ENCODE data around the gene RCAN2.
A peak's percentile ranks its signal among the peaks of the same experiment; 100 is the strongest.

The RCAN2 gene

DNA sequence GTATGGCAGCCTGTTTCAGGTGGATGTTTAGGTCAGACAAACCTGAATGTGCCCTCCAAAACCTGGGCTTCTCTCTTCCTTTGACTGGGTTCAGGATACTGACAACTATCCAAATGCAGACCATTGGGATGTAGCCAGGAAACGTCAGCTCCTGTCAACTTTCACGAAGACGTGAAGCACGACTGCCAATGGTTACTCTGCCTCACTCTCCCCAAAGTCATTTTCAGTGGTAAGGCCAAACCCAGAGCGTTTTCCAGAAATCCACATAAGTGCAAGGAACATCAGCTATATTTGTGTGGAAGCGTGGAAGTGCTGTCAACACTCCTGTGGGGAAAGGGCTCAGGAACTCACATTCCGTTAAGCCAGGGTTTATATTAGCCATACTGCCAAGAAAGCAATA is 20.1 kb upstream of the RCAN2 start:
- Histone ChIP-seq H3K9ac (ENCODE audit: low read depth in 1 of 2, low read length in 2 of 2) (no peak overlapping the region), H3K27me3 (ENCODE audit: control insufficient read depth in 1 of 2, insufficient read depth in 2 of 2, low read length in 2 of 2) (no peaks in the 10 kb centered on the region), H3K27ac (ENCODE audit: low read depth, low read length) (peak overlapping the region; percentile 17)

DNA sequence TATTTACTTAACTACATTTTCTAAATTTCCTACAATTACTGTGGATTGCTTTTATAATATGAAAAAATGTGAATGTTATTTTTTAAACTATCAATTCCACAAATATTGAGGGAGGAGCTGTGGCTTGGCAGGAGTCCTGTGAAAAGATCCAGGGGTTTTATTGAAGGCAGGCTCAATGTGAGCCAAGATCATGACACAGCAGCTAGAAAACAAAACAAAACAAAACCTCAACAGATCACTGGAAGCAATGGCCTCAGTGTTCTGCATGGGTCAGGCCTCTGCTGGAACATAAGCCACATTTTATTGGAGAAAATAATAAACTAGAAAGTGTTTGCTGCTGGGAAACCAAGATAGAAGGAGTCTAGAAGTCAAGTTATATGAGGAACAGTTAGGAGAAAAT is 19.4 kb upstream of the RCAN2 start:
- H3K9me3 ChIP-seq (ENCODE audit: control insufficient read depth in 1 of 2, low read length in 2 of 2): no peaks in the 10 kb centered on the region
- H3K4me3 ChIP-seq (ENCODE audit: low read depth in 1 of 2, low read length in 2 of 2): no peak overlapping the region
- H3K4me1 ChIP-seq (ENCODE audit: control insufficient read depth in 1 of 2, insufficient read depth in 2 of 2, low read length in 2 of 2): peaks cover 11 to 20% of the 10 kb centered on the region in 2 donors
- no peaks in the 10 kb centered on the region for H3K36me3 ChIP-seq (ENCODE audit: control insufficient read depth in 1 of 2, insufficient read depth in 2 of 2, low read length in 2 of 2)
- no peak overlapping the region for H3K9ac ChIP-seq (ENCODE audit: low read depth in 1 of 2, low read length in 2 of 2)
- H3K27ac ChIP-seq (ENCODE audit: low read depth, low read length): no peak overlapping the region
- no peaks in the 10 kb centered on the region for H3K27me3 ChIP-seq (ENCODE audit: control insufficient read depth in 1 of 2, insufficient read depth in 2 of 2, low read length in 2 of 2)

More for the DNA sequence above, 20.1 kb upstream of the RCAN2 start:
- H3K9me3 ChIP-seq (ENCODE audit: control insufficient read depth in 1 of 2, low read length in 2 of 2): no peaks in the 10 kb centered on the region
- no peak overlapping the region for H3K4me3 ChIP-seq (ENCODE audit: low read depth in 1 of 2, low read length in 2 of 2)
- peaks cover 11 to 20% of the 10 kb centered on the region in 2 donors for H3K4me1 ChIP-seq (ENCODE audit: control insufficient read depth in 1 of 2, insufficient read depth in 2 of 2, low read length in 2 of 2)
- no peaks in the 10 kb centered on the region for H3K36me3 ChIP-seq (ENCODE audit: control insufficient read depth in 1 of 2, insufficient read depth in 2 of 2, low read length in 2 of 2)

DNA sequence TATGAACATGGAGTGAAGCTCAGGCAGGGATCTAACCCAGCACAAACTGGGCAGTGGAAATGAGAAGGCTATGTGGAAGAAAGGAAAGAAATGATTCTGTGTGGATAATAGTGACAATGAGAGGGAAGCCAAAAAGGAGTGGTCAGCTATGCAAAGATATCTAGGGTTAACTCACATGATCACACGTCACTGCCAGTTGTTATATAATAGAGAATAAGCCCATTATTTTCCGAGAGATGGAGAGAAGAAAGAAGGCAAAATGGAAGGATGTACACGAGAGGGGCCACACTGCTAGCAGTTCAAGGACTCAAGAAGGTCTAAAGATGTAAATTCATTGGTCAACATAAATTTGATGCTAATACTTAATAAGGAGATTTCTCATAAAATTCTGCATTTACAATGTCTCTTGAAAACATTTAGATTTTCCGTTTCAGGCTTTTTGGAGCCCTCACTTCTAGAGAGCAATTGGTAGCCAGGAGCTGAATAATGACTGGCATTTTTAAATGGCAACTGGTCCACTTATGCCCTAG is 18.8 kb upstream of the RCAN2 start:
- no peak overlapping the region for H3K9ac ChIP-seq (ENCODE audit: low read depth in 1 of 2, low read length in 2 of 2)
- H3K4me1 ChIP-seq (ENCODE audit: control insufficient read depth in 1 of 2, insufficient read depth in 2 of 2, low read length in 2 of 2): peaks cover 11 to 20% of the 10 kb centered on the region in 2 donors
- H3K9me3 ChIP-seq (ENCODE audit: control insufficient read depth in 1 of 2, low read length in 2 of 2): no peaks in the 10 kb centered on the region
- no peaks in the 10 kb centered on the region for H3K27me3 ChIP-seq (ENCODE audit: control insufficient read depth in 1 of 2, insufficient read depth in 2 of 2, low read length in 2 of 2)
- H3K27ac ChIP-seq (ENCODE audit: low read depth, low read length): no peak overlapping the region
- no peak overlapping the region for H3K4me3 ChIP-seq (ENCODE audit: low read depth in 1 of 2, low read length in 2 of 2)
- H3K36me3 ChIP-seq (ENCODE audit: control insufficient read depth in 1 of 2, insufficient read depth in 2 of 2, low read length in 2 of 2): no peaks in the 10 kb centered on the region

DNA sequence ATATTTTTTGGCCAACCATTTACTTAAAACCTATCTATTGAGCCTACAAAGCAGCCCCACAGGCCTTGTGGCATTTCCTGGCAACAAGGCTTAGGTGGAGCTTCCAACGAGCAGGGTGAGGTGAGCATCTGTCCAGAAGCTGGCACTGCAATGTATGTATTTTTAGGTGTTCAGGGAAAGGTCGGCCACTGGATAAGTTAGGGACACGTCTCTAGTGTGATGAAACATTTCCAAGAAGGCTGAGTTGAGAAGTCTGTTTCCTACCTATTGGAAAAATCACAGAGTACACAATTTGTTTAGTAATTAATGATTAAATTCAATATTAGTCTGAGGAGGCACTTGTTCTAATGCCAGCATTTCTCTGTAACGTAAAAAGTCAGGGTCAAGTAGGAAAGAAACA is 17.8 kb upstream of the RCAN2 start:
- Histone ChIP-seq H3K4me3 (ENCODE audit: low read depth in 1 of 2, low read length in 2 of 2) (no peak overlapping the region), H3K27me3 (ENCODE audit: control insufficient read depth in 1 of 2, insufficient read depth in 2 of 2, low read length in 2 of 2) (no peaks in the 10 kb centered on the region), H3K9ac (ENCODE audit: low read depth in 1 of 2, low read length in 2 of 2) (no peak overlapping the region), H3K27ac (ENCODE audit: low read depth, low read length) (no peak overlapping the region), H3K36me3 (ENCODE audit: control insufficient read depth in 1 of 2, insufficient read depth in 2 of 2, low read length in 2 of 2) (no peaks in the 10 kb centered on the region), H3K9me3 (ENCODE audit: control insufficient read depth in 1 of 2, low read length in 2 of 2) (no peaks in the 10 kb centered on the region), H3K4me1 (ENCODE audit: control insufficient read depth in 1 of 2, insufficient read depth in 2 of 2, low read length in 2 of 2) (peaks cover 11 to 24% of the 10 kb centered on the region in 2 donors)

DNA sequence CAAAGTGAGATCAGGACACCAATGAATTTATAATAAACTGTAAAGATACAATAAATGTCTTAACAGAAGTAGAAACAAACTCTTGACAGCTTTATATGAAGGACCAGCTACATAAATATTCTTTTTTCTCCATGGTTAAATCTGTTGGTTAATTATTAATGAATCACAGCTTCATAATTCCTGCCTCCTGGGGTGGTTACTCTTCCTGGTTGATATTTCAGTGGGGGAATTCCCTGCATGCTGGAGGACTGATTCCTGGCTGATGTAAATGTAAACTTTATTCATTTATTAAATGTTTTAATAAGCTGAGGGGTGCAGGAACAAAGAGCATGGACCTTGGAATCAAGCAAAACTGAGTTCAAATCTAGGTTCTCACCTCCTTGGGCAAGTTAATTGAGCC is 16.2 kb upstream of the RCAN2 start:
- Histone ChIP-seq H3K4me1 (ENCODE audit: control insufficient read depth in 1 of 2, insufficient read depth in 2 of 2, low read length in 2 of 2) (peaks cover 11 to 25% of the 10 kb centered on the region in 2 donors), H3K27me3 (ENCODE audit: control insufficient read depth in 1 of 2, insufficient read depth in 2 of 2, low read length in 2 of 2) (no peaks in the 10 kb centered on the region), H3K4me3 (ENCODE audit: low read depth in 1 of 2, low read length in 2 of 2) (no peak overlapping the region), H3K9me3 (ENCODE audit: control insufficient read depth in 1 of 2, low read length in 2 of 2) (no peaks in the 10 kb centered on the region), H3K27ac (ENCODE audit: low read depth, low read length) (no peak overlapping the region), H3K9ac (ENCODE audit: low read depth in 1 of 2, low read length in 2 of 2) (no peak overlapping the region), H3K36me3 (ENCODE audit: control insufficient read depth in 1 of 2, insufficient read depth in 2 of 2, low read length in 2 of 2) (no peaks in the 10 kb centered on the region)

DNA sequence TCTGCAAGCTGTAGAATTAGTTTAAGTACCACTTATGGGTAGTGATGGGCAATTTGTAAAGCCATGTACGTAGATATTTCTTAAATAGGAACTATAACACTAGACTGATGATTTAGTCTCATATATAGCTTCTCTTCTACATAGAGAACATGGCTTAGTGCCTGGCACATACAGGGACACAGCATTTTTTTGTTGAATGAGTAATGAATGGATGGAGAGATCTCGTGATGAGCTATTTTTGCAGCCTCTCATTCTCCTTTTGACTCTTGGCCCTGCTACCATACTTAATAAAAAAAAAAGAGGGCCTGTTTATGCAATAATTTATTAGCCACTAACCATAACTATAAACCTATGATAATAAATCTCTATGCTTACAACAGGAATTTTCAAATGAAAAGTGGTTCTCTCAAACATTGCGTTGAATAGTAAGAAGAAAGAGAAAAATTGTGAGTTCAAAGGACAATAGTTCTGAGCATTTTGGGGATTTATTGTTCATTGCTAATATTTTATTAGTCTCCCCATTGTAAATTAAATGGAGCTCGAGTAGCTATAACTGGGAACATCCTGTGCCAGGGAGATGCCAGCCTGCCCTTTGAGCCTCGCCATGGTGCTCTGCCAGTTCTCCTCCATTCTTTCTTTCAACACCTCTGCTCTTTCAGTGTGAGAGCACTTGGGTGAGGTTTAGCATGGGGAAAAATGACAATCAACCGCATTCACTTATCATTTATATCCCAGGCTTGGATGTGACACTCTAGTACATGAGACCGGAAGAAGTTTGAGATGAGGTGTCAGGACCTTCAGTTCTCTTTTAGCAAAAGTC is 14.7 kb upstream of the RCAN2 start:
- Histone ChIP-seq H3K9ac (ENCODE audit: low read depth in 1 of 2, low read length in 2 of 2) (no peak overlapping the region), H3K4me1 (ENCODE audit: control insufficient read depth in 1 of 2, insufficient read depth in 2 of 2, low read length in 2 of 2) (peaks cover 8 to 25% of the 10 kb centered on the region in 2 donors), H3K9me3 (ENCODE audit: control insufficient read depth in 1 of 2, low read length in 2 of 2) (no peaks in the 10 kb centered on the region), H3K4me3 (ENCODE audit: low read depth in 1 of 2, low read length in 2 of 2) (no peak overlapping the region), H3K27ac (ENCODE audit: low read depth, low read length) (no peak overlapping the region), H3K36me3 (ENCODE audit: control insufficient read depth in 1 of 2, insufficient read depth in 2 of 2, low read length in 2 of 2) (no peaks in the 10 kb centered on the region), H3K27me3 (ENCODE audit: control insufficient read depth in 1 of 2, insufficient read depth in 2 of 2, low read length in 2 of 2) (no peaks in the 10 kb centered on the region)

DNA sequence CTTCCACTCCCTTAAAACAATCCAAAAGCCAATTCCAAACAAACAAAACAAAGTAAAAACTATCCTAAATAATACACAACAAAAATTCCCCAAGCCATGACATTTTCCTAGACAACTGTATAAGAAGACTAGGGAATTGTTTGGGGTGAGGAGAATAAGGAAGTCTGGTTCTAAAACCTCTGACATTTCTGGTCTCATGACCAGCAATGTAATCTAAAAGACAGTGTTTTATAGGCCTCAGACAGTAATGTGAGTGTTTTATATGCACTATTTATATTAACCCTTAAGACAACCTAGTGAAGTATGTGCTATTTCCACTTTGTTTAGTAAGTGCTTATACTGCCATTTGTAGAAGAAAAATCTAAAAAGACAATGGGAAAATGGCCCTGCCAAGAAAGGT is 13.0 kb upstream of the RCAN2 start:
- Histone ChIP-seq H3K9me3 (ENCODE audit: control insufficient read depth in 1 of 2, low read length in 2 of 2) (no peaks in the 10 kb centered on the region), H3K27ac (ENCODE audit: low read depth, low read length) (no peak overlapping the region), H3K36me3 (ENCODE audit: control insufficient read depth in 1 of 2, insufficient read depth in 2 of 2, low read length in 2 of 2) (no peaks in the 10 kb centered on the region), H3K9ac (ENCODE audit: low read depth in 1 of 2, low read length in 2 of 2) (no peak overlapping the region), H3K27me3 (ENCODE audit: control insufficient read depth in 1 of 2, insufficient read depth in 2 of 2, low read length in 2 of 2) (peaks cover under 1 to 4% of the 10 kb centered on the region in 2 donors), H3K4me1 (ENCODE audit: control insufficient read depth in 1 of 2, insufficient read depth in 2 of 2, low read length in 2 of 2) (peaks cover 6 to 18% of the 10 kb centered on the region in 2 donors), H3K4me3 (ENCODE audit: low read depth in 1 of 2, low read length in 2 of 2) (no peak overlapping the region)

DNA sequence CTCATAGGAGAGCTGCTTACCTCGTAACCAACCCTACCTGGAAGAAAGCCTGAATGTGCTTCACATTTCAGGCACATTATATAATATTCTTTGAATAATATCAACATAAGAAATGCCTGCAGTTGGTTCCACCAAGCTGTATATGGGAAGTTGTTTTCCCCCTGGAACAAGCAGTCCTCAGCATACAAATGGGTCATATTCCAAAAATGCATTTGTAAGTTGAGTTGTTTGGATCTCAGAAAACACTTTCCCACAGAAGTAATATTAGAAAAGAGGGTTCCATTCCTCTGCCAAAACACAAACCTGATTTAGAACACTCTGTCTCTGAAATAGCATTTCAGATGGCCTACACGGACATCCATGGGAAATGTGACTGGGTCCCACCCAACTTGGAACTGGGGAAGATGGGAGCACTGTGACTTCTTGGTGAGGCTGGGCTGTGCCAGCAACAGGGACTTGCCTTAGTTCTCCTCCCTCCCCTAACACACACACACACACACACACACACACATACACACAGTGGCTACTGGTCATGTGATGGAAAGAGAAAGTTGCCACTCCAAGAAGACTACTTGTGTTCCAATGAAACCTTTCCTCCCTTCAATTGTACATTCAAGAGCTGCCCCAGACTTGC is 11.4 kb upstream of the RCAN2 start:
- H3K9ac ChIP-seq (ENCODE audit: low read depth in 1 of 2, low read length in 2 of 2): no peak overlapping the region
- no peaks in the 10 kb centered on the region for H3K9me3 ChIP-seq (ENCODE audit: control insufficient read depth in 1 of 2, low read length in 2 of 2)
- no peak overlapping the region for H3K4me3 ChIP-seq (ENCODE audit: low read depth in 1 of 2, low read length in 2 of 2)
- no peaks in the 10 kb centered on the region for H3K36me3 ChIP-seq (ENCODE audit: control insufficient read depth in 1 of 2, insufficient read depth in 2 of 2, low read length in 2 of 2)
- no peak overlapping the region for H3K27ac ChIP-seq (ENCODE audit: low read depth, low read length)
- peaks cover 4% of the 10 kb centered on the region in 2 donors for H3K27me3 ChIP-seq (ENCODE audit: control insufficient read depth in 1 of 2, insufficient read depth in 2 of 2, low read length in 2 of 2)
- peaks cover 2 to 13% of the 10 kb centered on the region in 2 donors for H3K4me1 ChIP-seq (ENCODE audit: control insufficient read depth in 1 of 2, insufficient read depth in 2 of 2, low read length in 2 of 2)

DNA sequence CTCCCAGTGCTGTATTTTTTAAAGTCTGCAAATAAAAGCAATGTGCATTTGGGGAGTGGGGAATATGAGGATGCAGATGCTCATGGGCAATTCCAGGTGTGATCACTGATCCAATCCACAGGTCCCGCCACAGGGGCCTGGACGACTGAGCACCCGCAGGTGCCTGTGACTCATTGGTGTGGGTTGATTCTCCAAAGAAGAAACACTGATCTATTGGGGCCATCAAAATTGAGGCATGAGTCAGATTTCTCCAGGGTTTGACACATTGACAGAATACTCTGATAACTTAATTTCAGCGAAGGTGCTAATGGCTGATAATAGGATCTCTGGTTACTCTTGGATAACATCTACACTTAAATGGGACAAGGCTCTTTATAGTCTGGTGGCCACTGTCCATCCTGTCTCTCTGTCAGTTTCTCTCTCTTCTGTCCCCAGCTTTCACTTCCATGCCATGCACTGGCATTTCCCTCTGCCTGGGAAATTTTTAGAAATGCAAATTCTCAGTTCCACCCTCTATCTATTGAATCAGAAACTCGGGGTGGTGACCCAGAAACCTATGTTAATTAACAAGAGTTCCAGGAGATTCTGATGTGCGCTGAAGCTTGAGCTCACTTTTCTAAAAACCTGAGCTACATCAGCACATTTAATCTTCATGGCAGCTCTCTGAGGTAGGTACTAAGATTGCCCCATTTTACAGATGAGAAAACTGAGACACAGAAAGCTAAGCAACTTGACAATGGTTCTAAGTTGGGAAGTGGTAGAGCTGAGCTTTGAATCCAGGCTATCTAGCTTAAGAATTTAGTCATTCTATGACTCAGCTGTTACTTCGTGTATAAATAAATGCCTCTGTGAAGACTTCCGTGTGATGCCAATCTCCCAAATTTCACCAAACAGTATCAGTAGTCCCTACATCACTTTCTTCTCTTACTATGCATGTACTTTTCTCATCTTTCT is 10.2 kb upstream of the RCAN2 start:
- Histone ChIP-seq H3K27ac (ENCODE audit: low read depth, low read length) (no peak overlapping the region), H3K27me3 (ENCODE audit: control insufficient read depth in 1 of 2, insufficient read depth in 2 of 2, low read length in 2 of 2) (peaks cover 4% of the 10 kb centered on the region in 2 donors), H3K9ac (ENCODE audit: low read depth in 1 of 2, low read length in 2 of 2) (no peak overlapping the region), H3K4me3 (ENCODE audit: low read depth in 1 of 2, low read length in 2 of 2) (no peak overlapping the region), H3K36me3 (ENCODE audit: control insufficient read depth in 1 of 2, insufficient read depth in 2 of 2, low read length in 2 of 2) (no peaks in the 10 kb centered on the region), H3K9me3 (ENCODE audit: control insufficient read depth in 1 of 2, low read length in 2 of 2) (no peaks in the 10 kb centered on the region), H3K4me1 (ENCODE audit: control insufficient read depth in 1 of 2, insufficient read depth in 2 of 2, low read length in 2 of 2) (peaks cover 0 to 5% of the 10 kb centered on the region in 2 donors)

All from duodenal mucosa (tissue), 2 donors.